Measurements from ENCODE around the gene TRAPPC11. TPM values are rescaled to one million over a fixed set of nuclear protein-coding genes. Genes with fewer than 3 reads are reported as not detected.

TRAPPC11 gene
- total RNA-seq, 2 experiments from 2014 or later: 14.7 to 19.2 TPM

- DNase-seq (no peak), ATAC-seq (ENCODE audit: poor library complexity) (no peak)
- Mint-ChIP-seq H3K4me3 (no peak overlapping the region), H3K27ac (no peak overlapping the region), H3K9me3 (no peaks in the 10 kb centered on the region), H3K27me3 (no peaks in the 10 kb centered on the region), H3K36me3 (ENCODE audit: low read depth) (peaks cover 84% of the 10 kb centered on the region), H3K4me1 (ENCODE audit: low read depth) (no peaks in the 10 kb centered on the region)
- intact Hi-C loops (cut with DNase I, micrococcal nuclease): no loop called here
- peaks cover 52% of the 10 kb centered on the region for H3K36me3 ChIP-seq (ENCODE audit: insufficient read depth, low read length)
- no peaks in the 10 kb centered on the region for H3K9me3 ChIP-seq (ENCODE audit: control insufficient read depth in 1 of 2, insufficient read depth in 1 of 2, low read length in 2 of 2)
- no peak overlapping the region for H3K4me3 ChIP-seq (ENCODE audit: low read length)
- H3K4me1 ChIP-seq (ENCODE audit: insufficient read depth, low read length): no peaks in the 10 kb centered on the region
- no peaks in the 10 kb centered on the region for H3K27me3 ChIP-seq (ENCODE audit: control insufficient read depth in 1 of 2, insufficient read depth in 2 of 2, low read length in 2 of 2)
- no peak for TF ChIP-seq CTCF (IDR thresholded peaks at IDR 0.05)
- ChIA-PET CTCF (no interaction called here), POLR2A (interaction anchor here (0.6 to 0.7 kb wide), 2 partner anchors 11 to 101 kb away, joined by 3 read pairs; no protein-coding TSS in a partner anchor)
- H3K27ac ChIP-seq (ENCODE audit: low read depth in 1 of 2, low read length in 2 of 2): no peak overlapping the region
Measured at GRCh38 chr4:183675625-183676024, 16.5 kb downstream of the TRAPPC11 start.

GRCh38 chr4:183681119-183681518, 22.0 kb downstream of the TRAPPC11 start:
- Mint-ChIP-seq H3K9me3 (no peaks in the 10 kb centered on the region), H3K27ac (no peak overlapping the region), H3K4me1 (ENCODE audit: low read depth) (no peaks in the 10 kb centered on the region), H3K36me3 (ENCODE audit: low read depth) (peaks cover 85% of the 10 kb centered on the region), H3K4me3 (no peak overlapping the region), H3K27me3 (no peaks in the 10 kb centered on the region)
- Histone ChIP-seq H3K4me1 (ENCODE audit: insufficient read depth, low read length) (no peaks in the 10 kb centered on the region), H3K27me3 (ENCODE audit: control insufficient read depth in 1 of 2, insufficient read depth in 2 of 2, low read length in 2 of 2) (no peaks in the 10 kb centered on the region), H3K27ac (ENCODE audit: low read depth in 1 of 2, low read length in 2 of 2) (no peak overlapping the region), H3K4me3 (ENCODE audit: low read length) (no peak overlapping the region), H3K36me3 (ENCODE audit: insufficient read depth, low read length) (peaks cover 66% of the 10 kb centered on the region), H3K9me3 (ENCODE audit: control insufficient read depth in 1 of 2, insufficient read depth in 1 of 2, low read length in 2 of 2) (no peaks in the 10 kb centered on the region)
- ChIA-PET POLR2A (no interaction called here), CTCF (no interaction called here)
- TF ChIP-seq CTCF (IDR thresholded peaks at IDR 0.05): no peak
- no peak for ATAC-seq (ENCODE audit: poor library complexity)
- no peak for DNase-seq
- intact Hi-C loops (cut with DNase I, micrococcal nuclease): no loop called here

- Mint-ChIP-seq H3K4me1 (ENCODE audit: low read depth) (no peaks in the 10 kb centered on the region), H3K4me3 (no peak overlapping the region), H3K27me3 (no peaks in the 10 kb centered on the region), H3K27ac (no peak overlapping the region), H3K9me3 (no peaks in the 10 kb centered on the region), H3K36me3 (ENCODE audit: low read depth) (peaks cover 81% of the 10 kb centered on the region)
- no peak overlapping the region for H3K4me3 ChIP-seq (ENCODE audit: low read length)
- H3K9me3 ChIP-seq (ENCODE audit: control insufficient read depth in 1 of 2, insufficient read depth in 1 of 2, low read length in 2 of 2): no peaks in the 10 kb centered on the region
- TF ChIP-seq CTCF (IDR thresholded peaks at IDR 0.05): no peak
- ATAC-seq (ENCODE audit: poor library complexity): no peak
- no peaks in the 10 kb centered on the region for H3K27me3 ChIP-seq (ENCODE audit: control insufficient read depth in 1 of 2, insufficient read depth in 2 of 2, low read length in 2 of 2)
- no peak overlapping the region for H3K27ac ChIP-seq (ENCODE audit: low read depth in 1 of 2, low read length in 2 of 2)
- CTCF ChIA-PET: no interaction called here
- intact Hi-C loops (cut with DNase I, micrococcal nuclease): no loop called here
- H3K36me3 ChIP-seq (ENCODE audit: insufficient read depth, low read length): peaks cover 64% of the 10 kb centered on the region
- no peaks in the 10 kb centered on the region for H3K4me1 ChIP-seq (ENCODE audit: insufficient read depth, low read length)
- DNase-seq: no peak
- POLR2A ChIA-PET: interaction anchor here (0.7 kb wide), 1 partner anchor 11 kb away, joined by 3 read pairs; no protein-coding TSS in a partner anchor
Measured at GRCh38 chr4:183686461-183686860, 27.4 kb downstream of the TRAPPC11 start.

All from CD4-positive, alpha-beta T cell (primary cell).